ENCODE results near the gene LSM2. TPM values are rescaled to one million over a fixed set of nuclear protein-coding genes. Genes with fewer than 3 reads are reported as not detected.

Gene LSM2
- total and polyA plus RNA-seq, 9 of the 15 experiments (the other 6 are each of a cell fraction or from before 2014, with no cell fraction given) = 154 to 407 (median 223) TPM

DNA sequence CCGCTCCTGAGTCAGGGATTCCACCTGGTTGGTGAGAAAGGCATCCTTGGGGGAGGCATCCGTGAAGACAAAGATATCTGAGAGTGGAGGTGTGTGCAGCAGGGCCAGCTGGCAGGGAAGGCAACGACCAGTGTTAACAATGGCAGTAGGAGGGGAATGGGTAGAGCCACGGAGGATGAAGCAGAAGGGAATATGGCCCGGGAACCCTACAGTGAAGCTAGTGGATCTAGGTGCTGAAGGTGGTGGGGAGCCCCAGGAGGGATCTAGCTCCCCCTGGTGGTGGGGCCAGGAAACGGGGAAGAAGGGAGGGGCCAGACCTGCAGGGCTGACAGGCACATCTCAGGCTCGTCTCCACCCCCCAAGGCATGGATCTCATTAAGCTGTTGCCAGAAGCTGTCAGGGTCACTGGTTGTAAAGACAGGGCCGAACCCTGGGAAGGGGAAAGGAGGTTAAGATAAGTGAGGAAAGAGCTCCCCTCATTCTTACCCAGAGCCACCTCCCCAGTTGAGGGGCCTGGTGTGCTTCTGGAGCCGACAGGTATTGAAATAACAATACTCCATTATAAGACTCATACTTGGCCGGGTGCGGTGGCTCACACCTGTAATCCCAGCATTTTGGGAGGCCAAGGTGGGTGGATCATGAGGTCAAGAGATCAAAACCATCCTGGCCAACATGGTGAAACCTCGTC is 36.9 kb downstream of the LSM2 start (continued):
- no peak for TF ChIP-seq ZNF431 (CRISPR knock-in tag; IDR thresholded peaks at IDR 0.05)
- TF ChIP-seq ZNF41 (CRISPR knock-in tag; conservative IDR thresholded peaks at IDR 0.05) = no peak
- TF ChIP-seq, protein P1, sequence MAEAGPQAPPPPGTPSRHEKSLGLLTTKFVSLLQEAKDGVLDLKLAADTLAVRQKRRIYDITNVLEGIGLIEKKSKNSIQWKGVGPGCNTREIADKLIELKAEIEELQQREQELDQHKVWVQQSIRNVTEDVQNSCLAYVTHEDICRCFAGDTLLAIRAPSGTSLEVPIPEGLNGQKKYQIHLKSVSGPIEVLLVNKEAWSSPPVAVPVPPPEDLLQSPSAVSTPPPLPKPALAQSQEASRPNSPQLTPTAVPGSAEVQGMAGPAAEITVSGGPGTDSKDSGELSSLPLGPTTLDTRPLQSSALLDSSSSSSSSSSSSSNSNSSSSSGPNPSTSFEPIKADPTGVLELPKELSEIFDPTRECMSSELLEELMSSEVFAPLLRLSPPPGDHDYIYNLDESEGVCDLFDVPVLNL (CRISPR knock-in tag; IDR thresholded peaks at IDR 0.05; ENCODE audit: low read depth) = no peak
- no peak for TF ChIP-seq SRSF9 (IDR thresholded peaks at IDR 0.05; ENCODE audit: borderline replicate concordance, low read depth, low read length)
- TF ChIP-seq BRD9 (IDR thresholded peaks at IDR 0.05; ENCODE audit: low read depth, partially characterized antibody) = peak; percentile 81
- TF ChIP-seq TEAD2 (tag; IDR thresholded peaks at IDR 0.05) = no peak
- TF ChIP-seq, protein P2, sequence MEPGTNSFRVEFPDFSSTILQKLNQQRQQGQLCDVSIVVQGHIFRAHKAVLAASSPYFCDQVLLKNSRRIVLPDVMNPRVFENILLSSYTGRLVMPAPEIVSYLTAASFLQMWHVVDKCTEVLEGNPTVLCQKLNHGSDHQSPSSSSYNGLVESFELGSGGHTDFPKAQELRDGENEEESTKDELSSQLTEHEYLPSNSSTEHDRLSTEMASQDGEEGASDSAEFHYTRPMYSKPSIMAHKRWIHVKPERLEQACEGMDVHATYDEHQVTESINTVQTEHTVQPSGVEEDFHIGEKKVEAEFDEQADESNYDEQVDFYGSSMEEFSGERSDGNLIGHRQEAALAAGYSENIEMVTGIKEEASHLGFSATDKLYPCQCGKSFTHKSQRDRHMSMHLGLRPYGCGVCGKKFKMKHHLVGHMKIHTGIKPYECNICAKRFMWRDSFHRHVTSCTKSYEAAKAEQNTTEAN (CRISPR knock-in tag; IDR thresholded peaks at IDR 0.05) = peak; percentile 93
- TF ChIP-seq MAZ (CRISPR knock-in tag; conservative IDR thresholded peaks at IDR 0.05 in 1 of 2, IDR thresholded peaks at IDR 0.05 in 1 of 2) = peak; percentile 98 to 99
- no peak for TF ChIP-seq FOXM1 (IDR thresholded peaks at IDR 0.05; ENCODE audit: low read depth)
- TF ChIP-seq FOXM1 (CRISPR knock-in tag; IDR thresholded peaks at IDR 0.05; ENCODE audit: low read depth) = peak; percentile 70; the same call in 1 of the 2 replicates
- TF ChIP-seq, protein P3, sequence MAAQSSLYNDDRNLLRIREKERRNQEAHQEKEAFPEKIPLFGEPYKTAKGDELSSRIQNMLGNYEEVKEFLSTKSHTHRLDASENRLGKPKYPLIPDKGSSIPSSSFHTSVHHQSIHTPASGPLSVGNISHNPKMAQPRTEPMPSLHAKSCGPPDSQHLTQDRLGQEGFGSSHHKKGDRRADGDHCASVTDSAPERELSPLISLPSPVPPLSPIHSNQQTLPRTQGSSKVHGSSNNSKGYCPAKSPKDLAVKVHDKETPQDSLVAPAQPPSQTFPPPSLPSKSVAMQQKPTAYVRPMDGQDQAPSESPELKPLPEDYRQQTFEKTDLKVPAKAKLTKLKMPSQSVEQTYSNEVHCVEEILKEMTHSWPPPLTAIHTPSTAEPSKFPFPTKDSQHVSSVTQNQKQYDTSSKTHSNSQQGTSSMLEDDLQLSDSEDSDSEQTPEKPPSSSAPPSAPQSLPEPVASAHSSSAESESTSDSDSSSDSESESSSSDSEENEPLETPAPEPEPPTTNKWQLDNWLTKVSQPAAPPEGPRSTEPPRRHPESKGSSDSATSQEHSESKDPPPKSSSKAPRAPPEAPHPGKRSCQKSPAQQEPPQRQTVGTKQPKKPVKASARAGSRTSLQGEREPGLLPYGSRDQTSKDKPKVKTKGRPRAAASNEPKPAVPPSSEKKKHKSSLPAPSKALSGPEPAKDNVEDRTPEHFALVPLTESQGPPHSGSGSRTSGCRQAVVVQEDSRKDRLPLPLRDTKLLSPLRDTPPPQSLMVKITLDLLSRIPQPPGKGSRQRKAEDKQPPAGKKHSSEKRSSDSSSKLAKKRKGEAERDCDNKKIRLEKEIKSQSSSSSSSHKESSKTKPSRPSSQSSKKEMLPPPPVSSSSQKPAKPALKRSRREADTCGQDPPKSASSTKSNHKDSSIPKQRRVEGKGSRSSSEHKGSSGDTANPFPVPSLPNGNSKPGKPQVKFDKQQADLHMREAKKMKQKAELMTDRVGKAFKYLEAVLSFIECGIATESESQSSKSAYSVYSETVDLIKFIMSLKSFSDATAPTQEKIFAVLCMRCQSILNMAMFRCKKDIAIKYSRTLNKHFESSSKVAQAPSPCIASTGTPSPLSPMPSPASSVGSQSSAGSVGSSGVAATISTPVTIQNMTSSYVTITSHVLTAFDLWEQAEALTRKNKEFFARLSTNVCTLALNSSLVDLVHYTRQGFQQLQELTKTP (IDR thresholded peaks at IDR 0.05; ENCODE audit: low read depth in 1 of 2, partially characterized antibody in 2 of 2) = peak in 1 of 2 experiments; percentile 58
- TF ChIP-seq PHF21A (IDR thresholded peaks at IDR 0.05; ENCODE audit: borderline replicate concordance, low read depth) = no peak
- TF ChIP-seq, protein P4, sequence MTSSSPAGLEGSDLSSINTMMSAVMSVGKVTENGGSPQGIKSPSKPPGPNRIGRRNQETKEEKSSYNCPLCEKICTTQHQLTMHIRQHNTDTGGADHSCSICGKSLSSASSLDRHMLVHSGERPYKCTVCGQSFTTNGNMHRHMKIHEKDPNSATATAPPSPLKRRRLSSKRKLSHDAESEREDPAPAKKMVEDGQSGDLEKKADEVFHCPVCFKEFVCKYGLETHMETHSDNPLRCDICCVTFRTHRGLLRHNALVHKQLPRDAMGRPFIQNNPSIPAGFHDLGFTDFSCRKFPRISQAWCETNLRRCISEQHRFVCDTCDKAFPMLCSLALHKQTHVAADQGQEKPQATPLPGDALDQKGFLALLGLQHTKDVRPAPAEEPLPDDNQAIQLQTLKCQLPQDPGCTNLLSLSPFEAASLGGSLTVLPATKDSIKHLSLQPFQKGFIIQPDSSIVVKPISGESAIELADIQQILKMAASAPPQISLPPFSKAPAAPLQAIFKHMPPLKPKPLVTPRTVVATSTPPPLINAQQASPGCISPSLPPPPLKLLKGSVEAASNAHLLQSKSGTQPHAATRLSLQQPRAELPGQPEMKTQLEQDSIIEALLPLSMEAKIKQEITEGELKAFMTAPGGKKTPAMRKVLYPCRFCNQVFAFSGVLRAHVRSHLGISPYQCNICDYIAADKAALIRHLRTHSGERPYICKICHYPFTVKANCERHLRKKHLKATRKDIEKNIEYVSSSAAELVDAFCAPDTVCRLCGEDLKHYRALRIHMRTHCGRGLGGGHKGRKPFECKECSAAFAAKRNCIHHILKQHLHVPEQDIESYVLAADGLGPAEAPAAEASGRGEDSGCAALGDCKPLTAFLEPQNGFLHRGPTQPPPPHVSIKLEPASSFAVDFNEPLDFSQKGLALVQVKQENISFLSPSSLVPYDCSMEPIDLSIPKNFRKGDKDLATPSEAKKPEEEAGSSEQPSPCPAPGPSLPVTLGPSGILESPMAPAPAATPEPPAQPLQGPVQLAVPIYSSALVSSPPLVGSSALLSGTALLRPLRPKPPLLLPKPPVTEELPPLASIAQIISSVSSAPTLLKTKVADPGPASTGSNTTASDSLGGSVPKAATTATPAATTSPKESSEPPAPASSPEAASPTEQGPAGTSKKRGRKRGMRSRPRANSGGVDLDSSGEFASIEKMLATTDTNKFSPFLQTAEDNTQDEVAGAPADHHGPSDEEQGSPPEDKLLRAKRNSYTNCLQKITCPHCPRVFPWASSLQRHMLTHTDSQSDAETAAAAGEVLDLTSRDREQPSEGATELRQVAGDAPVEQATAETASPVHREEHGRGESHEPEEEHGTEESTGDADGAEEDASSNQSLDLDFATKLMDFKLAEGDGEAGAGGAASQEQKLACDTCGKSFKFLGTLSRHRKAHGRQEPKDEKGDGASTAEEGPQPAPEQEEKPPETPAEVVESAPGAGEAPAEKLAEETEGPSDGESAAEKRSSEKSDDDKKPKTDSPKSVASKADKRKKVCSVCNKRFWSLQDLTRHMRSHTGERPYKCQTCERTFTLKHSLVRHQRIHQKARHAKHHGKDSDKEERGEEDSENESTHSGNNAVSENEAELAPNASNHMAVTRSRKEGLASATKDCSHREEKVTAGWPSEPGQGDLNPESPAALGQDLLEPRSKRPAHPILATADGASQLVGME (CRISPR knock-in tag; IDR thresholded peaks at IDR 0.05) = peak; percentile 63; the same call in 1 of the 2 replicates
